Measurements from ENCODE around the gene TESMIN.

Gene TESMIN

DNA sequence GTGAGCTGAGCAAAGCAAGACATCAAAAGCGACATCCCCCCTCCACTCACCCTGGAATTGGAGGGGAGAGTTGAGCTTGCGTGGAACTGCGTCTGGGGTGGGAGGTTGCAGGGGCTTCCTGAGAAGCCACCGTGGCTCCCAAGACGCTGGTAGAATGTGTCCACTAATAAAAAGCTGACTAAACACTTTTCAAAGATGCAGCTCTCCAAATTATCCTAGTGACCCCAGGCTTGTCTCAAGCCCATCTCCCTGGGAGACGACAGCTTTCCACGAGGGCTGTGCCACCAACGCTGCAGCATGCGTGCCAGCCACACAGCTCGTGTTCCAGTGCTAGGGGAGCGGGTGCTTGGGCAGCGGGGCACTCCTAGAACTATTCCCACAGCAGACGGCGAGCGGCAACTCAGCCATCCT lies 73.3 kb downstream of the TESMIN start:
- DNase-seq (ENCODE audit: low spot score), result no peak
- Mint-ChIP-seq H3K4me1 (ENCODE audit: low read depth) (no peaks in the 10 kb centered on the region), H3K36me3 (ENCODE audit: low read depth) (no peaks in the 10 kb centered on the region), H3K9me3 (no peaks in the 10 kb centered on the region), H3K4me3 (no peak overlapping the region), H3K27ac (no peak overlapping the region), H3K27me3 (ENCODE audit: low read depth) (peaks cover 15% of the 10 kb centered on the region)

DNA sequence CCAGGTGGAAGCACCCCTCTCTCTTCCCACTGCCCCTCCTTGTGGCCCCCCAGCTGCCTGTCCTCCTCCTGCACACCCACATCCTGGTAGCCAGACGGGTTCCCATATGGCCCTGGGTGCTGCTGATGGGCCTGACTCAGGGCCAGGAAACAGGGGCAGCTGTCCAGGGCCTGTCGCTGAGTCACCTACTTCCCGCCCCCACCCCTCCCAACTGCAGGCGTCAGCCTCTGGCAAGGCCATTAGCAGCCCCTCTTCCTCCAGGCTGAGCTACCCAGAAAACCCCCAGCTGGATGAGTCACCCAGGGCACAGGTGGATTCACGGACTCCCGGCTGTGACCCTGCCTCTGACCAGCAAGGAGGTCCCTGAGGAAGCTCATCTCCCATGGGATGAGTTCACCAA lies 73.9 kb downstream of the TESMIN start:
- no peak for DNase-seq (ENCODE audit: low spot score)
- no peaks in the 10 kb centered on the region for H3K4me1 Mint-ChIP-seq (ENCODE audit: low read depth)
- peaks cover 10% of the 10 kb centered on the region for H3K27me3 Mint-ChIP-seq (ENCODE audit: low read depth)
- no peak overlapping the region for H3K27ac Mint-ChIP-seq
- no peaks in the 10 kb centered on the region for H3K9me3 Mint-ChIP-seq
- H3K4me3 Mint-ChIP-seq, result no peak overlapping the region
- no peaks in the 10 kb centered on the region for H3K36me3 Mint-ChIP-seq (ENCODE audit: low read depth)

DNA sequence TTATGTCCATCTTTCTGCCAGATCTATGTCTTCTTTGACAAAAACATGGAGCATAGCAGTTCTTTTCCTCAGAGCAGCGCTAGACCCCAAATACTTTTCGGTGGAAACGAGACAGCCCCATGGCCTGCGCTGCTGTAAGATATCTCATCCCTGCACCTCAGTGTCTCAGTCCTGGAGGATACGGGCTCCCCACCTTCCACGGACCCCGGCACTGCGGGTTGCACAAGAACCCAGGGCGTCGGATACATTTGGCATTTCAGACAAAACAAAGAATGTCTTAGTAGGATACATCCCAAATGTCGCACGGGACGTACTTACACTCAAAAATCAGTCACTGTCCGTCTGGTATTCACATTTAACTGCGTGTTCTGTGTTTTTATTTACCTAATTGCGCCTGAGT lies 76.9 kb downstream of the TESMIN start:
- no peaks in the 10 kb centered on the region for H3K36me3 Mint-ChIP-seq (ENCODE audit: low read depth)
- peaks cover 5% of the 10 kb centered on the region for H3K27me3 Mint-ChIP-seq (ENCODE audit: low read depth)
- DNase-seq (ENCODE audit: low spot score), result no peak
- H3K4me3 Mint-ChIP-seq, result no peak overlapping the region
- no peaks in the 10 kb centered on the region for H3K9me3 Mint-ChIP-seq
- no peak overlapping the region for H3K27ac Mint-ChIP-seq
- no peaks in the 10 kb centered on the region for H3K4me1 Mint-ChIP-seq (ENCODE audit: low read depth)

DNA sequence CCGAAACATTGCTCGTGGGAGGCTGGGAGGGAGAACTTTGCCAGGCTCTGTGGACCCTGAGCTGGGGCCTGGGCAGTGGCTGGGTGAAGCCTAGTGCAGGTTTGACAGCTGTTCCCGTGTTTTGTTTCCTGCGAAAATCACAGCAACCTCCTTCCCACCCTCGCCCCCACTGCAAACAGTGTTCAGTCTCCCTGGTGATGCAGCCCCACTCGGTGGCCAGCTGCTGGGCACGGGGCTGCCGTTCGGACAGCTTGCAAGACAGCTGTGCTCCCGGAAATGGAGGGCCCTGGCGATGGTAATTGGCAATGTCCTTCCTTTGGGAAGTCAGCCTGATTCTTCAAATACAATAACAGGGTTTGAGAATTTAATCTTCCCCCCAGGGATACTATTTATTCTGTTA lies 77.3 kb downstream of the TESMIN start:
- Mint-ChIP-seq H3K4me1 (ENCODE audit: low read depth) (no peaks in the 10 kb centered on the region), H3K36me3 (ENCODE audit: low read depth) (no peaks in the 10 kb centered on the region), H3K4me3 (no peak overlapping the region), H3K27ac (no peak overlapping the region), H3K27me3 (ENCODE audit: low read depth) (peaks cover 5% of the 10 kb centered on the region), H3K9me3 (no peaks in the 10 kb centered on the region)
- DNase-seq (ENCODE audit: low spot score), result no peak

DNA sequence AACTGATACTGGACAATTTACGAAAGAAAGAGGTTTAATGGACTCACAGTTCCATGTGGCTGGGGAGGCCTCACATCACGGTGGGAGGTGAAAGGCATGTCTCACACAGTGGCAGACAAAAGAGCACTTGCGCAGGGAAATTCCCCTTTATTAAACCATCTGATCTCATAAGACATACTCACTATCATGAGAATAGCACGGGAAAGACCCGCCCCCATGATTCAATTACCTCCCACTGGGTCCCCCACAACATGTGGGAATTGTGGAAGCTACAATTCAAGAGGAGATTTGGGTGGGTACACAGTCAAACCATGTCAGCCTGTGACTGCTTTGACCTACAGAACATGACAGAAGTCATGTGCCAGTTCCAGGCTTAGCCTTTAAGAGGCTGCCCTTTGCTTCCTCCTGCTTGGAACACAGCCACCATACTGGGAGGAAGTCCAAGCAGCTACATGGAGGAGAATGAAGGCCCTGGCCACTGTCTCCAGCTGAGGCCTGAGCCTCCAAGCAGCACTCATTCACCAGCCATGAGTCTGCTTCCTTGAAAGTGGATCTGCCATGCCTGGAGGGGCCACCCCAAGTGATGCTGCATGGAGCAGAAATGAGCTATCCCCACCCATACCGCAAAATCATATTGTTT lies 77.9 kb downstream of the TESMIN start:
- Mint-ChIP-seq H3K4me1 (ENCODE audit: low read depth) (no peaks in the 10 kb centered on the region), H3K4me3 (no peak overlapping the region), H3K36me3 (ENCODE audit: low read depth) (no peaks in the 10 kb centered on the region), H3K9me3 (no peaks in the 10 kb centered on the region), H3K27me3 (ENCODE audit: low read depth) (peaks cover 5% of the 10 kb centered on the region), H3K27ac (no peak overlapping the region)
- DNase-seq (ENCODE audit: low spot score), result no peak

DNA sequence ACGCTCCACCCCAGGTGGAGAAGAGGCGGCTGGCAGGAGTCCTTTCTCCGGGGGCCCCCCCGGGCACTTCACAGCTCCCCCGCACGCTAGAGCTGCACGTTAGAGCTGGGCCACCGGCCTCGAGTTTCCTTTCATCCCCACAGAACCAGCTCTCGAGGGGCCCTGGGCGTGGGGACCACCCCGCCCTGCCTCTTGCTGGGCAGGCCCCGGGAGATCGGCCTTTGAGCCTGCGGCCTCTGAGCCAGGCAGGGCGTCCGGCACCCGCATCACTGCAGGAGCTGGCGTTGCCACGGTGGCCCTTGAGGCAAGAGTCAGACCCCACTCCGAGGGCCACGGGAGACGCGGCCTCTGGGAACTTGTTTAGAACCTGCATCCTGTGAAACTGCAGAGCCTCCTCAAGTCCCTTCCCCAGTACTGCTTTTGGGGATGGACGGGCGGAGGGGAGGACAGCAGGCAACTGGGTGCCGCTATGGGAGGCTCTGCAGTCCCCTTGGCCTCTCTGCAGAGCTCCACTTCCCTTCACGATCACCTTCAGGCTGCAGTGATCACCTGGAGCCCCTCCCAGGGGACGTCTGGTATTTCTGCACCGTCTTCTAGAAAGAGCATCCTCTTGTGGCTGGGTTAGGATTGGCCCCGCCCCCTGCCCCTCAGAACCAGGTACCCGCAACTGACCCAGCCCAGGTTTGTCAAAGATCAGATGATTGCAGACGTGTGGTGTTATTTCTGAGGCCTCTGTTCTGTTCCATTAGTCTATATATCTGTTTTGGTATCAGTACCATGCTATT lies 80.9 kb downstream of the TESMIN start:
- Mint-ChIP-seq H3K9me3 (no peaks in the 10 kb centered on the region), H3K4me3 (no peak overlapping the region), H3K27me3 (ENCODE audit: low read depth) (peaks cover 5% of the 10 kb centered on the region), H3K4me1 (ENCODE audit: low read depth) (no peaks in the 10 kb centered on the region), H3K36me3 (ENCODE audit: low read depth) (no peaks in the 10 kb centered on the region), H3K27ac (no peak overlapping the region)
- DNase-seq (ENCODE audit: low spot score), result no peak

DNA sequence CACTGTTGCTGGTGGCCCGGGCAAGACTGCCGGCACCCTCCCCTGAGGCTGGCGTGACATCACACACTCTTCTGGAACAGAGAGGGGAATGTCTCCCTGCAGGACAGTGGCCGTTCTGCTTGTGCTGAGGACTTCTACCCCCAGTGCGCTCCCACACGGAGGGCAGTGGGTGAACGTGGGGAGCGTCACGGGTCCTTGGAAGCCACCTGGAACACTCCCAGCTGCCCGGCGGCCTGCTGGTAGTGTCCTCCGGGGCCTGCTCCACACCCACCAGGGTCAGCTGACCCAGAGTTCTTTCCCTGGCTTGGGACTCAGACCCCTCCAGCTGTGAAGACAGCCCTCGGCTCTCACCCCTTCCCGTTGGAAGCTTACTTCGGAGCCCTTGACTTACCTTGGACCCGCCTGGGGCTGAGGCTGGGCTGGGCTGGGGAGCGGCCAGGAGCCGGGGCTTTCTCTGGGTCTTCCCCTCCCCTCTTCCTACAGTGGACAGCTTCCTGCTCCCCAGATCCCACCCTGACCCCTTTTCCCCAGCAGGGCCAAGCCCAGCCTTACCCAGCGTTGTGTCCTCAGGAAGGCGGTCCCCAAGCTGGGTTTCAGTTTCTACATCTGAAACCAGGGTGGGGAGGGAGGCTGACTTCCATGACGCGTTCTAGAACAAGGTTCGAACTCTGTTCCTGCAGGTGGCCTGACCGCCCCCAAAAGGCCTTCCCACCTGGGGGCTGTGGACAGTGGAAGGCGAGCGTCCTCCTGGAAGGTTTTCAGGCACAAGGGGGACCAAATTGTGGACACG lies 81.8 kb downstream of the TESMIN start:
- Mint-ChIP-seq H3K36me3 (ENCODE audit: low read depth) (no peaks in the 10 kb centered on the region), H3K4me3 (no peak overlapping the region), H3K9me3 (no peaks in the 10 kb centered on the region), H3K27me3 (ENCODE audit: low read depth) (peaks cover 5% of the 10 kb centered on the region), H3K27ac (no peak overlapping the region), H3K4me1 (ENCODE audit: low read depth) (no peaks in the 10 kb centered on the region)
- DNase-seq (ENCODE audit: low spot score), result no peak

DNA sequence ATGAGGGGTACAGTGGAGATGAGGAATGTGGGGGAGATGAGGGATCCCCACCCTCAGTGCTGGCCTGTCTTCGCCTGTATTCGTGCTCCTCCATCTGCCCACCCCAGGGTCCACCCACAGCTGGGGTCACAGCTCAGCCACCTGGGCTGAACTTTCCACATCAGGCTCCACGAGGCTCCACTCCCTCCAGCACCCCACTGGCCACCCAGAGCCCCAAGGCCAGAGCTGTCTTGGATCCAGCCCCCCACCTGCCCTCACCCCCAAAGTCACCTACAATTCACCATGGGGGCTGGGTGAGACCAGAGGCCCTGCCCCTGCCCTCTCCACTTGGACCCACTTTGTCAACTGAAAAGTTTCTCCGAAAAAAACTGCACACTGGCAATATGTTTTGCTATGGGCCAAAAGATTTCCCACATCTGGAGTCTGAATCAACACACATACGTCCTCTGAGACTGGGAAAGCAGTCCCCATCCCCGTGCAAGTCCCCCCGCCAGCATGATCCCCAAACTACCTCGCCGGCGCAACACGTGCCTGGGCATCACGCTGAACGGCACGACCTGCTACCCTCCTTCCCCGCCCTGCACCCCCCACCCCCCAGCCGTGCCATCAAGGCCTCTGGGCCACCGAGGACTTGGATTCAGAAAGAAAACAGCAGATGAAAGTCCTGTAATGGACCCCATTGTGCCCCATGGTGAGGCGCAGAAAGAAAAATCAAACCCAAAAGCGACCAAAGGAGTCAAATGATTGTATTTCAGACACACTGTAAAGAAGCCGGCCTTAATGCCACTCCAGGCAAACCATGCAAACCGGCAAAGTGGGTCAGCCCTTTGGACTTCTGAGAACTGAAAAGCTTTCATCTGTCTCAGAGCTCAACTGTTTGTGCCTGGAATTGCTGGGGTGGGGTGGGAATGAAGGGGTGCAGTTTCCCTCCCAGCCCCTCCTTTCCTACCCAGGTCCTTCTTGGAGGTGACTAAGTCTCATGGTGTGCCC lies 83.5 kb downstream of the TESMIN start:
- Mint-ChIP-seq H3K27me3 (ENCODE audit: low read depth) (peaks cover 3% of the 10 kb centered on the region), H3K36me3 (ENCODE audit: low read depth) (no peaks in the 10 kb centered on the region), H3K9me3 (no peaks in the 10 kb centered on the region), H3K4me1 (ENCODE audit: low read depth) (no peaks in the 10 kb centered on the region), H3K4me3 (no peak overlapping the region), H3K27ac (no peak overlapping the region)
- DNase-seq (ENCODE audit: low spot score), result no peak

DNA sequence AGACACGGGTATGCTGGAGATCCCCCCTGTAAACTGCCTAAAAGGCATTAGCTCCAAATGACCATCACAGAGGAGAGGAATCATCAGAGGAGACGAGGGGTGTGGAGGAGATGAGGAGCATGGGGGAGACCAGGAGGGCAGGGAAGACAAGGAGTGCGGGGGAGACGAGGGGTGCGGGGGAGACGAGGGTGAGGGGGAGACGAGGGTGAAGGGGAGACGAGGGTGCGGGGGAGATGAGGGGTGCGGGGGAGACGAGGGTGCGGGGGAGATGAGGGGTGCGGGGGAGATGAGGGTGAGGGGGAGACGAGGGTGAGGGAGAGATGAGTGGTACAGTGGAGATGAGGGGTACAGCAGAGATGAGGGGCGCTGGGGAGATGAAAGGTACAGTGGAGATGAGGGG lies 84.5 kb downstream of the TESMIN start:
- DNase-seq (ENCODE audit: low spot score), result no peak
- no peaks in the 10 kb centered on the region for H3K4me1 Mint-ChIP-seq (ENCODE audit: low read depth)

DNA sequence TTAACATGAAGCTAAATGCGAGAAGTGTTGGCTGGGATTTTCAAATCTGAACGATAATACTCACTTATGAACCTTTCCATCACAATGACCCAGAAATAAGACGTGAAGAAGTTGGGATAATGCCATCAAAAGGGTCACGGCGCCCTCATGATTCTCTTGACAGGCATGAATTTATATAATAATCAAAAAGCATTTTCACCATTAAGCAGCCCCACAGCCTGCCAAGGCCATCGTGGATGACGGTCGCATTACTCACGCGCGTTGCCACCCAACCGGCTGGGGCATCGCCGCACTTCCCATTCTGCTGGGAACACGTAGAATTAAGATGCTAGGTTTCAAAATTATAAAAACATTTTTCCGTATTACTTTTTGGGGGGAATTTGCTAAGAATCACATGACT lies 85.9 kb downstream of the TESMIN start:
- H3K27me3 Mint-ChIP-seq (ENCODE audit: low read depth), result no peaks in the 10 kb centered on the region
- H3K36me3 Mint-ChIP-seq (ENCODE audit: low read depth), result no peaks in the 10 kb centered on the region

More for the DNA sequence above, 84.5 kb downstream of the TESMIN start:
- H3K36me3 Mint-ChIP-seq (ENCODE audit: low read depth), result no peaks in the 10 kb centered on the region
- H3K27ac Mint-ChIP-seq, result no peak overlapping the region
- peaks cover under 1% of the 10 kb centered on the region for H3K27me3 Mint-ChIP-seq (ENCODE audit: low read depth)
- H3K9me3 Mint-ChIP-seq, result no peaks in the 10 kb centered on the region
- no peak overlapping the region for H3K4me3 Mint-ChIP-seq

DNA sequence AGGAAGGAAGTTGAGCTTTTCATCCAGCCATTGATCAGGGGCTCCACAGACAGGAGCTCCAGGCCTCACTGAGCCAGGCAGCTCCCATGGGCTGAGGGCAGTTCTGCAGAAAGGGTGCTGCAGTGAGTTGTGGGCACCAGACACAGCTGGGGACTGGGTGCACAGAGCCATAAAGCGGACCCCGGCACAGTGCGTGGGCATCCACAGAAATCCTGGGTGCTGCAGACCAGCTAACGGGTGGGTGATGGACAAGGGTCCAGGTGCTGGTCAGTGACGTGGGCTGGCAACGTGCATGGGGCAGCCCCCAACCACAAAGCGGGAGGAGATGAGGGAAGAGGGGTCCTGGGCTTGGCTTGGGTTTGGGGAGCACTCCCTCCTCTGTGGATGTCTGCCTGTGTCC lies 86.4 kb downstream of the TESMIN start:
- no peaks in the 10 kb centered on the region for H3K36me3 Mint-ChIP-seq (ENCODE audit: low read depth)
- no peaks in the 10 kb centered on the region for H3K27me3 Mint-ChIP-seq (ENCODE audit: low read depth)
- no peaks in the 10 kb centered on the region for H3K9me3 Mint-ChIP-seq
- H3K4me3 Mint-ChIP-seq, result no peak overlapping the region
- H3K27ac Mint-ChIP-seq, result no peak overlapping the region
- DNase-seq (ENCODE audit: low spot score), result no peak
- H3K4me1 Mint-ChIP-seq (ENCODE audit: low read depth), result no peaks in the 10 kb centered on the region

More for the DNA sequence above, 85.9 kb downstream of the TESMIN start:
- Mint-ChIP-seq H3K4me1 (ENCODE audit: low read depth) (no peaks in the 10 kb centered on the region), H3K27ac (no peak overlapping the region), H3K9me3 (no peaks in the 10 kb centered on the region), H3K4me3 (no peak overlapping the region)
- no peak for DNase-seq (ENCODE audit: low spot score)

DNA sequence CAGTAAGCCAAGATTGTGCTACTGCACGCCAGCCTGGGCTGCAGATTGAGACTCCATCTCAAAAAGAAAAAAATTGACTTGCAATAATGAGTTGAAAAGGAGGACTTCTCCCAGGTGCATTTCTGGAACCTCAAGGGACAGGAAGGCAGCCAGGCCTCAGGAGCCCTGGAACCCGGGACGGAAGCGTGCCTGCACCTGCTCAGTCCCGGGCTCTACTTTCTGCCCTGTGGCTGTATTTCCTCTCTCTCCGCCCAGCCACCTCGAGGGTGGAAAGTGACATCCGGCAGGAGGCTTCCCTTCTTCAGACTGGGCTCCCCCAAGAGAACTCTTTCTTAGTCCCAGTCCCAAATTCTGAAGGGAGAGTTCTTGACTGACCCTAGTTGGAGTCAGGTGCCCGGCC lies 87.2 kb downstream of the TESMIN start:
- H3K36me3 Mint-ChIP-seq (ENCODE audit: low read depth), result no peaks in the 10 kb centered on the region
- no peaks in the 10 kb centered on the region for H3K27me3 Mint-ChIP-seq (ENCODE audit: low read depth)
- H3K4me1 Mint-ChIP-seq (ENCODE audit: low read depth), result no peaks in the 10 kb centered on the region
- DNase-seq (ENCODE audit: low spot score), result no peak
- no peak overlapping the region for H3K27ac Mint-ChIP-seq
- no peaks in the 10 kb centered on the region for H3K9me3 Mint-ChIP-seq
- H3K4me3 Mint-ChIP-seq, result no peak overlapping the region

DNA sequence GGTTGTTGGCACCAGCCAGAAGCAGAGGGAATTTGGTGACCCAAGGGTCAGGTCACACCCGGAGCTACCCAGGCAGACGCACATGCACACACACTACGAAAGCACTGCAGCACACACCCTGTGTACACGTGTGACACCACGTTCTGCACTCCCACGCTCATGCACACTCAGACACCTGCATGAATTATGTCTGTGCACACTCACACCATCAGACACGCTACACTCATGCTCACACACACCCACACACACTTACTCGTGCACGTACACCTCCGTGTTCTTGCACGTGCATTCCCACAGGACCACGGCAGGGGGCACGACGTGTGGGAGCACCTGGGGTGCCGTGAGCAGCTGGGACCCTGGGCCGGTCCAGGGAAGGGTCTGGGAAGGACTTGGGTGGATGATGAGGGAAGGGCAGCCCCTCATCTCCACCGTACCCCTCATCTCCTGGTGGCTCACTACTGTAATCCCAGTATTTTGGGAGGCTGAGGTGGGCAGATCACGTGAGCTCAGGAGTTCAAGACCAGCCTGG lies 87.8 kb downstream of the TESMIN start:
- Mint-ChIP-seq H3K4me1 (ENCODE audit: low read depth) (no peaks in the 10 kb centered on the region), H3K27ac (no peak overlapping the region), H3K4me3 (no peak overlapping the region), H3K9me3 (no peaks in the 10 kb centered on the region), H3K27me3 (ENCODE audit: low read depth) (no peaks in the 10 kb centered on the region), H3K36me3 (ENCODE audit: low read depth) (no peaks in the 10 kb centered on the region)
- DNase-seq (ENCODE audit: low spot score), result no peak
